ENCODE measurements around the gene SLC39A13. TPM values are rescaled to one million over a fixed set of nuclear protein-coding genes. Genes with fewer than 3 reads are reported as not detected.
A peak's percentile ranks its signal among the peaks of the same experiment; 100 is the strongest.

The SLC39A13 gene
- total and polyA plus RNA-seq, 2 of the 13 experiments (the other 11 are each of a cell fraction or from before 2014, with no cell fraction given), result 15.3 to 30.5 TPM

GRCh38 chr11:47407746-47408590 lies at the start of gene SLC39A13 (continued):
- TF ChIP-seq, protein P1, sequence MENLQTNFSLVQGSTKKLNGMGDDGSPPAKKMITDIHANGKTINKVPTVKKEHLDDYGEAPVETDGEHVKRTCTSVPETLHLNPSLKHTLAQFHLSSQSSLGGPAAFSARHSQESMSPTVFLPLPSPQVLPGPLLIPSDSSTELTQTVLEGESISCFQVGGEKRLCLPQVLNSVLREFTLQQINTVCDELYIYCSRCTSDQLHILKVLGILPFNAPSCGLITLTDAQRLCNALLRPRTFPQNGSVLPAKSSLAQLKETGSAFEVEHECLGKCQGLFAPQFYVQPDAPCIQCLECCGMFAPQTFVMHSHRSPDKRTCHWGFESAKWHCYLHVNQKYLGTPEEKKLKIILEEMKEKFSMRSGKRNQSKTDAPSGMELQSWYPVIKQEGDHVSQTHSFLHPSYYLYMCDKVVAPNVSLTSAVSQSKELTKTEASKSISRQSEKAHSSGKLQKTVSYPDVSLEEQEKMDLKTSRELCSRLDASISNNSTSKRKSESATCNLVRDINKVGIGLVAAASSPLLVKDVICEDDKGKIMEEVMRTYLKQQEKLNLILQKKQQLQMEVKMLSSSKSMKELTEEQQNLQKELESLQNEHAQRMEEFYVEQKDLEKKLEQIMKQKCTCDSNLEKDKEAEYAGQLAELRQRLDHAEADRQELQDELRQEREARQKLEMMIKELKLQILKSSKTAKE (CRISPR knock-in tag; IDR thresholded peaks at IDR 0.05; ENCODE audit: borderline replicate concordance), result peak; percentile 39; the same call in 1 of the 2 replicates
- peak; percentile 33; the same call in 1 of the 2 replicates for TF ChIP-seq KDM5B (CRISPR knock-in tag; IDR thresholded peaks at IDR 0.05; ENCODE audit: borderline replicate concordance)
- TF ChIP-seq ZBTB42 (CRISPR knock-in tag; IDR thresholded peaks at IDR 0.05), result no peak
- TF ChIP-seq SMAD9 (CRISPR knock-in tag; IDR thresholded peaks at IDR 0.05), result no peak
- TF ChIP-seq, protein P2, sequence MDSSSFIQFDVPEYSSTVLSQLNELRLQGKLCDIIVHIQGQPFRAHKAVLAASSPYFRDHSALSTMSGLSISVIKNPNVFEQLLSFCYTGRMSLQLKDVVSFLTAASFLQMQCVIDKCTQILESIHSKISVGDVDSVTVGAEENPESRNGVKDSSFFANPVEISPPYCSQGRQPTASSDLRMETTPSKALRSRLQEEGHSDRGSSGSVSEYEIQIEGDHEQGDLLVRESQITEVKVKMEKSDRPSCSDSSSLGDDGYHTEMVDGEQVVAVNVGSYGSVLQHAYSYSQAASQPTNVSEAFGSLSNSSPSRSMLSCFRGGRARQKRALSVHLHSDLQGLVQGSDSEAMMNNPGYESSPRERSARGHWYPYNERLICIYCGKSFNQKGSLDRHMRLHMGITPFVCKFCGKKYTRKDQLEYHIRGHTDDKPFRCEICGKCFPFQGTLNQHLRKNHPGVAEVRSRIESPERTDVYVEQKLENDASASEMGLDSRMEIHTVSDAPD (CRISPR knock-in tag; IDR thresholded peaks at IDR 0.05), result no peak; the same call in 1 of the 2 replicates
- TF ChIP-seq NFYB (CRISPR knock-in tag; IDR thresholded peaks at IDR 0.05), result no peak
- TF ChIP-seq ZNF407 (CRISPR knock-in tag; IDR thresholded peaks at IDR 0.05; ENCODE audit: not compliant biosample characterization), result no peak
- no peak; the same call in 1 of the 2 replicates for TF ChIP-seq ZNF362 (CRISPR knock-in tag; IDR thresholded peaks at IDR 0.05; ENCODE audit: borderline replicate concordance)
- no peak for TF ChIP-seq PCBP2 (optimal IDR thresholded peaks at IDR 0.05; ENCODE audit: low read depth, low read length, poor library complexity, severe bottlenecking)
- TF ChIP-seq ZBTB7A (CRISPR knock-in tag; IDR thresholded peaks at IDR 0.05), result no peak
- no peak for TF ChIP-seq STAT6 (CRISPR knock-in tag; IDR thresholded peaks at IDR 0.05; ENCODE audit: borderline replicate concordance)
